ENCODE data around the gene DEDD2. TPM values are rescaled to one million over a fixed set of nuclear protein-coding genes. Genes with fewer than 3 reads are reported as not detected.

DEDD2 gene
- polyA plus RNA-seq, 3 donors = 14.1 to 17.9 (median 15.7) TPM

- 60 to 78% (median 64%) methylated on average over 1 of the region's 1 CpG for WGBS, 3 donors
- H3K27ac ChIP-seq (ENCODE audit: low read depth, low read length) = no peak overlapping the region
Measured at GRCh38 chr19:42188665-42189064, 28.8 kb downstream of the DEDD2 start.

DNA sequence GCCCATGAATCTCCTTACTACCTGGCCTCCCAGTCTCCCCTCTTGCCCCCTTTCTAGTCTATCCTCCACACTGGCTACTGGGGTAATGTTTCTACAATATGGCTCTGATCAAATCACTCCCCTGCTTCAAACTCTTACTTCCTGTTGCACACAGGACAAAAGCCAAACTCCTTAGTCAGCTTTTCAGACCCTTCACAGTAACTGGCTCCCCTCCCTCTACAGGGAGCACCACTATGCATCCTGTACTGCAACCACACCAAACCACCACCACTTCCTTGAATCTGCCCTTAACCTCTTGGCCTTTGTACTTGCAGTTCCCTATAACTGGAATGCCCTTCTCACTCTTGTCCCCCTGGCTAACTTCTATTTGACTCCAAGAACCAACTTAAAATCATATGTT lies 32.2 kb downstream of the DEDD2 start:
- no peak overlapping the region for H3K27ac ChIP-seq (ENCODE audit: low read depth, low read length)

GRCh38 chr19:42184401-42184861 lies 33.0 kb downstream of the DEDD2 start:
- no peak overlapping the region for H3K27ac ChIP-seq (ENCODE audit: low read depth, low read length)
- 0 to 7% (median 3%) methylated on average over 1 of the region's 1 CpG for WGBS, 3 donors

- H3K27ac ChIP-seq (ENCODE audit: low read depth, low read length) = no peak overlapping the region
- WGBS, 3 donors = 10 to 18% (median 12%) methylated on average over 8 to 13 of the region's 13 CpGs
Measured at GRCh38 chr19:42178791-42179674, 38.4 kb downstream of the DEDD2 start.

- H3K27ac ChIP-seq (ENCODE audit: low read depth, low read length) = no peak overlapping the region
- WGBS, 3 donors = 29 to 37% (median 34%) methylated on average over 3 of the region's 3 CpGs
Measured at GRCh38 chr19:42177686-42178019, 39.8 kb downstream of the DEDD2 start.

GRCh38 chr19:42176990-42177685 lies 40.3 kb downstream of the DEDD2 start:
- 0 to 3% (median 1%) methylated on average over 30 to 63 of the region's 66 CpGs for WGBS, 3 donors
- H3K27ac ChIP-seq (ENCODE audit: low read depth, low read length) = no peak overlapping the region

GRCh38 chr19:42176649-42176989 lies 40.9 kb downstream of the DEDD2 start:
- H3K27ac ChIP-seq (ENCODE audit: low read depth, low read length) = no peak overlapping the region
- 0 to 1% (median 1%) methylated on average over 31 of the region's 31 CpGs for whole genome bisulfite sequencing, 3 donors

DNA sequence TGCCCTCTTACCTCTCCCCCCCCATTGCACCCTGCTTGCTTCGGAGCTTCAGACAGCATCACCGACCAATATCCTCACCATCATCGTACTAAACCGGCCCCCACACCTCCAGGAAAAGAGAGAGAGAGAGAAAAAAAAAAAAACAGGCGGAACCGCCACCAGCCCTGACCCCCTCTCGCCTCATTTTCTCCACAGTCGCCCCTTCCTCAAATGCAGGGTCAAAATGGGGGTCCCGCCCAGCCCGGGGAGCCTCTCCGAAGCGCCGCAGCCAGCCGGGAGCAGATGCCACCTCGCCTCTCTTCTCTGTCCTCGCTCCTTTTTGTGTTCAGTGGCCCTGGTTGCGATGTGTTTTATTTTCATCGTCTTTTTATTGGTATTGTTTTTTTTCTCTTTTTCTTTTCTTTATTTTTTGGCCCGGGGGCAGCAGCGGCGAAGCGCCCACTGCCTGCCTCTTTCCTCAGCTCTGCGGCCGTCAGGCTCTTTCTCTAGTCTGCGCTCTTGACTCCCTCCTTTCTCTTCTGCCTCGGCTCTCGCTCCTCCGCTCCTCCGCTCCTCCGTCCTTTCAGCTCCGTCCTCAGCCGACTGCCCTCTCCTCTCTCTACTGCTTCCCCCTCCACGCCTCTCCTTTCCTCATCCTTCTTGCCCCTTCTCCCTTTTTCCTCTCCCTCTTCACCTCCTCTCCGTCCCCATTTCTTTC lies 41.4 kb downstream of the DEDD2 start:
- WGBS, 3 donors = 2 to 3% (median 3%) methylated on average over 34 of the region's 34 CpGs
- H3K27ac ChIP-seq (ENCODE audit: low read depth, low read length) = no peak overlapping the region

DNA sequence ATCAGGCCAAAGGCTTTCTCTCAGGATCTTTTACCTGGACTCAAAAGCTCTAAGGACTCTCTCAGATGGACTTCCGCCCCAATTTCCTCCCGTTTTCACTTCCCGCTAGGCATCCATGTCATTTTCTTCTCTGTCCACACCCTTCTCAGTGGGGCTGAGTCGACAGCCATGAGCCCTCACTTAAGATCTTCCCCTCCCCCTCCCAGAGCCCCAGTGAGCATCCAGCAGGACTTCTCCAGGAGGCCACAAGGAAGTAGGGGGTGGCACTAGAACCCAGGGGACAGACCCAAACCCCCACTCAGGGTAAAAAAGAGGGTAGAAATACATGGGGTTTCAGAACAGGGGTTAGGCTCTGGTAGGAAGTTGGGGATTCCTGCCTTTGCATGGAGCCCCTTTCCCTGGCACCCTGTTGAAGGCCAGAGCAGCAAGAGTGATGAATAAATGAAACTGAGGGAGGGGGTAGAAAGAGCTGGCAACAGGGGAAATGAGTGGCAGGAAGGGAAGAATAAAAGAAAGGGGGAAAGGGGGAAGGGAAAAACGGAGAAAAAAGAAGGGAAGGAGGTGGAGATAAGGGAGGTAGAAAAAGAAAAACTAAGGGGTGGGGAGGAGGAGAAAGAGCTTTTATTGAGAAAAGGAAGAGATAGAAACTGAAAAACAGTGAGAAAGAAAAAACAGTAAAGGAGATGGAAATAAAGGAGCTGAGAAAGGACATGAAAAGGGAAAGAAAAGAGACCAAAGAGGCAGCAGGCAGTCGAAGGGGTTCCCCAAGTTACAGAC lies 42.3 kb downstream of the DEDD2 start:
- no peak overlapping the region for H3K27ac ChIP-seq (ENCODE audit: low read depth, low read length)
- WGBS, 3 donors = 43 to 53% (median 50%) methylated on average over 6 of the region's 6 CpGs

DNA sequence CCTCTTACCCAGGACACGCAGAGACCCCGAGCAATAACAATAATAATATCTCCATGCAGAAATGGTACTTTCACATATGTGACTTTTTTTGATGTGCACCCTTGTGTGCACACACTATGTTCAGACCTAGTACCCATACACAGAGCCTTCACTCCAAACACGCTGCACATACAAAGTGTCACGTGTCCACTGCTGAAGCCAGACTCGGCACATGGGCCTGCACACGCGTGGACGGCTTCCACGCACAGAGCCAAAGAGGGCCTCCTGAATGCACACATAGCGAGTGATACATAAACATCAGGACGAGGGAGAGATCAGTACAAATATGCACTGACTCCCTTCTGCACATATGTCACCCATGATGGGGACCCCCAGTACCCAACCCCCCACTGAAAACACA lies 43.3 kb downstream of the DEDD2 start:
- 86 to 93% (median 89%) methylated on average over 11 of the region's 11 CpGs for WGBS, 3 donors
- no peak overlapping the region for H3K27ac ChIP-seq (ENCODE audit: low read depth, low read length)

GRCh38 chr19:42173695-42174094 lies 43.8 kb downstream of the DEDD2 start:
- WGBS, 3 donors = 72 to 78% (median 75%) methylated on average over 5 of the region's 5 CpGs
- H3K27ac ChIP-seq (ENCODE audit: low read depth, low read length) = no peak overlapping the region

- H3K27ac ChIP-seq (ENCODE audit: low read depth, low read length) = no peak overlapping the region
- 71 to 94% (median 88%) methylated on average over 7 of the region's 7 CpGs for WGBS, 3 donors
Measured at GRCh38 chr19:42172261-42172660, 45.2 kb downstream of the DEDD2 start.

GRCh38 chr19:42170715-42171114 lies 46.8 kb downstream of the DEDD2 start:
- no peak overlapping the region for H3K27ac ChIP-seq (ENCODE audit: low read depth, low read length)
- 86 to 89% (median 86%) methylated on average over 16 of the region's 16 CpGs for WGBS, 3 donors

DNA sequence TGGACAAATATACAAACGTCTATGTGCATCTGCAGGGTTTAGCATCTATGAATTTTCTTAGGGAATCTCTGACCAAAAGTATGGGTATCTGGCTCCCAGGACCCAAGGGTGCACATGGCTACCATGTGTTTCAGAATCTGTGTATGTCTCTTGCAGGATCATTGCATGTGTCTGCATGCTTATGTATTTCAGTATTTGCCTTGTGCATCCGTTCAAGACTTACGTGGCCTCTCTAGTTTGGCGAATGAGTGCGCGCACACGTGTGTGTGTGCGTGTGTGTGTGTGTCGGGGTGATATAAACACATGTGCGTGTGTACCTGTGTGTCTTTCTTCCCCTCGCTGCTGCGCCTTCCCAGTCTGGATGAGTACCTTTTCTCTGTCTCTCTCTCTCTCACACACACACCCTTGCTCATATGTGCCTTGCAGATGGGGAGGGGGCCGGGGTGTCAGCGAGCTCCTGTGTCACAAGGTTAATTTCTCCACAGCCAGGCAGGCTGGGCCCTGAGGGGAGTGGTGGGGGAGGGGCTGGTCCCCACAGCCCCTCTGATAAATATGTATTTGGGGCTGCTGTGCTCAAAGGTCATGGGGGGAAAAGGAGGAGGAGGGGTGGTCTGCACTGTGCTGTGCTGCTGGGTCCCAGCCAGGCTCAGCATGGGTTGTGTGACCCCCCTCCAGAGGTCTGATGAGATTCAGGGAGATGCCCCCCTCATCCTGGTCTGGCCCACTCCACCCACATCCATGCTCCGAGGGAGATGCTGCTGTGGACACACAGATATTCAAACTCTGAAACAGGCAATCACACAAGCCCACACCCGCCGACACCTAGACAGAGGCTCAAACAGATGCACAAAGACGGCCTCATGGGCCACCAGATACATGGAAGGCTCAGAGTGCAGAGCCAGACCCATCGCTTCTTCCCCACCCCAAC lies 47.7 kb downstream of the DEDD2 start:
- WGBS, 3 donors = 74 to 78% (median 75%) methylated on average over 19 of the region's 19 CpGs
- H3K27ac ChIP-seq (ENCODE audit: low read depth, low read length) = no peak overlapping the region

DNA sequence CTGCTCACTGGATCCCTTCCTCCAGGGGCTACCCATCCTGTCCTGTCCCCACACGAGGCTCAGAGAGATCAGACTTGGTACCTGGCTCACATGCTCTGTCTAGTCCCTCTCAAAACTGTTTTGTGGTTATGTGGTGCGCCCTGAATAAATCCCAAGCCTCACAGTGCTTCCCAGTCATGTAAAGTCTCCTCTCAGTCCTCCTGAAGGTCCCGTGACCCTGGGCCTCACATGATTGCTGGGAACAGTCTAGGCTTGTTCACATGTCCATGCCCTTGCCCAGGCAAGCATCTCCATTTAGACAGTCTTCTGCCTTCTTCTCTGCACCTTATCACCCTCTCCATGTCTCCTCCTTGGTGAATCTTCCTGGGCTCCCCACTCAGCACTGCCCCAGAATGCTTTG lies 49.3 kb downstream of the DEDD2 start:
- 62 to 80% (median 67%) methylated on average over 3 of the region's 3 CpGs for WGBS, 3 donors
- no peak overlapping the region for H3K27ac ChIP-seq (ENCODE audit: low read depth, low read length)

- no peak overlapping the region for H3K27ac ChIP-seq (ENCODE audit: low read depth, low read length)
- WGBS, 3 donors = 44 to 67% (median 62%) methylated on average over 7 of the region's 7 CpGs
Measured at GRCh38 chr19:42166316-42166715, 51.2 kb downstream of the DEDD2 start.

DNA sequence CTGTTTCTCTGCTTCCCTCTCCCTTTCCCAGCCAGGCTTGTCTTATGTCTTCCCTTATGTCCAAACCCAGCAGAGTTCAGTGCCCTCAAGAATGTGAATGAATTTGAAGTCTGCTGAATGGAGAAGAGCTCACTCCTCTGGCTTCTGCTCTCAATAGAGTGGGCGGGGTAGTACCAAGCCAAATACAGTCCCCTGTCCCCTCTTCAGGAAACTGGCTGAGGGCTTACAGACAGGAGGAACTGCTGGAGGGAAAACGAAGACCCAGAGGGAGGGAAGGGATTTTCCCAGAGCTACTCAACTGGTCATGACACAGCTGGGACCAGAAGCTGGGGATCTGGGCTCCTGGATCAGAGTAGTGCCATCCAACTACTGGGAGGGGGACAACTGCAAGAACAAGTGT lies 52.3 kb downstream of the DEDD2 start:
- H3K27ac ChIP-seq (ENCODE audit: low read depth, low read length) = no peak overlapping the region
- 40 to 57% (median 50%) methylated on average over 2 of the region's 2 CpGs for WGBS, 3 donors

Measured in adipose tissue (tissue), 3 donors.